Kidney (tissue), 14 donors: ENCODE measurements around the gene DZIP3. TPM values are rescaled to one million over a fixed set of nuclear protein-coding genes. Genes with fewer than 3 reads are reported as not detected.

Experiments
- DNase-seq, 5 donors: peaks; one replicate each; pipeline ENCODE4 v3.0.0-alpha.2; 2013 to 2020
- FAIRE-seq: peaks from 2 replicates; lab custom pipeline; 2012; peaks lifted over from hg19 to GRCh38; lab: Jason Lieb, UNC
- H3K27ac ChIP-seq, 2 donors: one replicate each; pipeline ENCODE4 v1.7.0; 2013; ENCODE audit warnings: low read depth in 2 of 2, low read length in 2 of 2, inconsistent platforms in 1 of 2
- H3K27me3 ChIP-seq: one replicate; pipeline ENCODE4 v1.7.1; 2013; ENCODE audit warnings: low read length, inconsistent platforms; ENCODE audit not compliant: control insufficient read depth, insufficient read depth
- H3K36me3 ChIP-seq, 3 donors: one replicate each; pipeline versions ENCODE4 v1.7.0 to v1.7.1; 2013; ENCODE audit warnings: low read length in 3 of 3, control low read depth in 1 of 3, inconsistent platforms in 1 of 3; ENCODE audit not compliant: insufficient read depth in 3 of 3, control insufficient read depth in 2 of 3
- H3K4me1 ChIP-seq, 3 donors: one replicate each; pipeline versions ENCODE4 v1.7.0 to v1.7.1; 2013; ENCODE audit warnings: low read length in 3 of 3, inconsistent platforms in 1 of 3, low read depth in 1 of 3; ENCODE audit not compliant: control insufficient read depth in 2 of 3, insufficient read depth in 2 of 3
- H3K4me3 ChIP-seq, 3 donors: one replicate each; pipeline versions ENCODE4 v1.7.0 to v1.8.1; 2013; ENCODE audit warnings: low read length in 3 of 3, control low read depth in 1 of 3, inconsistent platforms in 1 of 3
- H3K9ac ChIP-seq, 3 donors: one replicate each; pipeline versions ENCODE4 v1.7.0 to v1.7.1; 2013; ENCODE audit warnings: low read length in 3 of 3, control low read depth in 1 of 3, inconsistent platforms in 1 of 3
- H3K9me3 ChIP-seq, 3 donors: one replicate each; pipeline versions ENCODE4 v1.7.0 to v1.7.1; 2013; ENCODE audit warnings: low read length in 3 of 3, control low read depth in 1 of 3, inconsistent platforms in 1 of 3; ENCODE audit not compliant: control insufficient read depth in 2 of 3, insufficient read depth in 1 of 3
- intact Hi-C: fragments of 100-400 bp; cut with DNase I; formaldehyde crosslinking; loops from one replicate; pipeline ENCODE4 v1.11.1; 2022
- polyA plus RNA-seq: library from polyadenylated mRNA; stranded (reverse); fragments of 350-450 nt; fragmentation: Illumina TruSeq; extraction: RNeasy Lipid Tissue Mini Kit (QIAGEN cat#74804); gene quantifications from one replicate; pipeline ENCODE4 v1.2.3, GENCODE V29; 2014; ENCODE audit warnings: low read depth, low replicate concordance; ENCODE audit not compliant: insufficient read depth
- total RNA-seq: library from RNA; stranded (reverse); fragmentation: NEBNext Ultra II Directional; extraction: Animal tissue kit (Norgen Biotek cat#: 25700); gene quantifications from one replicate; pipeline ENCODE4 v1.2.1, GENCODE V29; 2021
- TF ChIP-seq, protein P1 (sequence below): IDR thresholded peaks from 3 replicates; pipeline ENCODE4 v1.5.1; 2012; ENCODE audit warnings: mild to moderate bottlenecking, moderate library complexity, borderline replicate concordance; ENCODE audit not compliant: insufficient read depth; ENCODE audit errors: extremely low read depth
- donor health status: control.
- donor health status: control.
- donor health status: control.
- donor health status: control.
- donor health status: control.
- donor health status: DM: yes; HTN: yes; CAD: no.
- donor health status: Normal renal cell carcinoma (clear cell type).

DZIP3 gene
- total and polyA plus RNA-seq, 2 donors from 2014 or later: 9.4 to 15.5 TPM

DNA sequence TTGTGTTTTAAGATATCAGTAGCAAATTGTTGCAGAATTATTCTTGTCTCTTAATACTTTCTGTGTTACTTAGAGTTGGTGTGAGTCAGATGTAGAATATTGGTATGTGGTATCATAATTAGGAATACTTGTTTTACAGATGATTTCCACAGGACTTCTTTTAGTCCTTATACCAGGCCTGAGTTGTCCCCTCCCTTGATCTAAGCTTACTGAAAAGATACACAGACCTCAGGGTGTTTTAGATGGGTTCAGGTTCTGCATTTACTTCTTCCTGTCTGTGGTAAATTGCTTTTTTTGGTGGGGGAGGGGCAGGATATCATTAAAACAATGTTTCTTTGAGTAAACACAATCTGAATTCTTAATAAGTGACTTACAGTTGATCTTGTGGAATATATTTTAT lies 14.2 kb downstream of the DZIP3 start:
- H3K27ac ChIP-seq: no peak overlapping the region
- no peak for FAIRE-seq

DNA sequence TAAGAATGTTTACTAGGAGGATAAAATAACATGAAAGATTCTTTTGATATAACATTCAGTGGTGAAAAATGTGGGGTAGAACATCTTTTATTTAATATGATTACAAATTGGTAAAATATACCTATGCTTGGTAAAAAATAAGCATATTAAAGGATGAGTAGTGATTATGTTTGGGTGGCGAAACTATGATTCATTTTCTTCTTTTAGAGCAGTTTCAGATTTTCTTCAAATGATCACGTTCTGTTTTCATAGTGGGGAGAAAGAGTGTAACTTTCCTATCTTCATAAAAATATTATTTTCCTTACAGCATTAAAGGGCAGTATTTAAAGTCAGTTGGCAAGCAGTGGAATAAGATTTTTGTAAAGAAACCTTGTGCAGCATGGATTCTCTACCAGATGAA lies 15.5 kb downstream of the DZIP3 start:
- peaks cover 3 to 7% (median 4%) of the 10 kb centered on the region in 3 donors for H3K4me1 ChIP-seq
- no peak overlapping the region for H3K9ac ChIP-seq
- no peak overlapping the region for H3K27ac ChIP-seq
- no peaks in the 10 kb centered on the region for H3K9me3 ChIP-seq
- FAIRE-seq: no peak
- no peaks in the 10 kb centered on the region for H3K27me3 ChIP-seq
- intact Hi-C loops: no loop called here
- TF ChIP-seq, protein P1, sequence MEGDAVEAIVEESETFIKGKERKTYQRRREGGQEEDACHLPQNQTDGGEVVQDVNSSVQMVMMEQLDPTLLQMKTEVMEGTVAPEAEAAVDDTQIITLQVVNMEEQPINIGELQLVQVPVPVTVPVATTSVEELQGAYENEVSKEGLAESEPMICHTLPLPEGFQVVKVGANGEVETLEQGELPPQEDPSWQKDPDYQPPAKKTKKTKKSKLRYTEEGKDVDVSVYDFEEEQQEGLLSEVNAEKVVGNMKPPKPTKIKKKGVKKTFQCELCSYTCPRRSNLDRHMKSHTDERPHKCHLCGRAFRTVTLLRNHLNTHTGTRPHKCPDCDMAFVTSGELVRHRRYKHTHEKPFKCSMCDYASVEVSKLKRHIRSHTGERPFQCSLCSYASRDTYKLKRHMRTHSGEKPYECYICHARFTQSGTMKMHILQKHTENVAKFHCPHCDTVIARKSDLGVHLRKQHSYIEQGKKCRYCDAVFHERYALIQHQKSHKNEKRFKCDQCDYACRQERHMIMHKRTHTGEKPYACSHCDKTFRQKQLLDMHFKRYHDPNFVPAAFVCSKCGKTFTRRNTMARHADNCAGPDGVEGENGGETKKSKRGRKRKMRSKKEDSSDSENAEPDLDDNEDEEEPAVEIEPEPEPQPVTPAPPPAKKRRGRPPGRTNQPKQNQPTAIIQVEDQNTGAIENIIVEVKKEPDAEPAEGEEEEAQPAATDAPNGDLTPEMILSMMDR: no peak
- DNase-seq: no peak
- H3K36me3 ChIP-seq: no peaks in the 10 kb centered on the region
- H3K4me3 ChIP-seq: no peak overlapping the region

More for the DNA sequence above, 14.2 kb downstream of the DZIP3 start:
- Histone ChIP-seq H3K9me3 (no peaks in the 10 kb centered on the region), H3K4me1 (peaks cover 3 to 7% (median 4%) of the 10 kb centered on the region in 3 donors), H3K27me3 (no peaks in the 10 kb centered on the region), H3K9ac (no peak overlapping the region), H3K36me3 (no peaks in the 10 kb centered on the region), H3K4me3 (no peak overlapping the region)
- DNase-seq: no peak
- intact Hi-C loops: no loop called here
- TF ChIP-seq, protein P1: no peak

DNA sequence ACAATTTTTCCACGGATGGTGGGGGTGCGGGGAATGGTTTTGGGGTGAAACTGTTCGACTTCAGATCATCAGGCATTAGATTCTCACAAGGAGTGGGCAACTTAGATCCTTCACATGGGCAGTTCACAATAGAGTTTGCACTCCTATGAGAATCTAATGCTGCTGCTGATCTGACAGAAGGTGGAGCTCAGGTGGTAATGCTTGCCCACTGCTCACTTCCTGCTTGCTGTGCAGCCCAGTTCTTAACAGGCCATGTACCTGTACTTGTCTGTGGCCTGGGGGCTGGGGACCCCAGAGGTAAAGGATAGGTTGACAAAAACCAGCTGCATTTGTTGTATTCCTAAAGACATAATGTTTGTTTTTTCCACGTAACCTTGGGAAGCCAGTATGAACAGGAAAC lies 16.0 kb downstream of the DZIP3 start:
- FAIRE-seq (no peak), DNase-seq (no peak)
- no peak overlapping the region for H3K9ac ChIP-seq
- no peaks in the 10 kb centered on the region for H3K27me3 ChIP-seq
- H3K36me3 ChIP-seq: no peaks in the 10 kb centered on the region
- H3K27ac ChIP-seq: no peak overlapping the region
- peaks cover 3 to 7% (median 4%) of the 10 kb centered on the region in 3 donors for H3K4me1 ChIP-seq
- H3K4me3 ChIP-seq: no peak overlapping the region
- TF ChIP-seq, protein P1: no peak
- H3K9me3 ChIP-seq: no peaks in the 10 kb centered on the region
- intact Hi-C loops: no loop called here

DNA sequence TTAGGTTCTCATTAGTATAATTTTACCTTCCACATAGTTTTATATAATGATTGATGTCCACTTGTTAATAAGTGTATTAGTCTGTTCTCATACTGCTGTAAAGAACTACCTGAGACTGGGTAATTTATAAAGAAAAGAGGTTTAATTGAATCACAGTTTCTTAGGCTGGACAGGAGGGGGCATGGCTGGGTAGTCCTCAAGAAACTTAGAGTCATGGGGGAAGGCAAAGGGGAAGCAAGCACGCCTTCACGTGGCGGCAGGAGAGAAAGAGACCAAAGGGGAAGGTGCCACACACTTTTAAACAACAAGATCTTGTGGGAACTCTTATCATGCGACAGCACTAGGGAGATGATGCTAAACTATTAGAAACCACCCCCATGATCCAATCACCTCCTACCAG lies 19.2 kb downstream of the DZIP3 start:
- no peak overlapping the region for H3K9ac ChIP-seq
- TF ChIP-seq, protein P1: no peak
- FAIRE-seq (no peak), DNase-seq (no peak)
- no peak overlapping the region for H3K4me3 ChIP-seq
- intact Hi-C loops: no loop called here
- H3K27me3 ChIP-seq: no peaks in the 10 kb centered on the region
- H3K4me1 ChIP-seq: no peaks in the 10 kb centered on the region
- no peak overlapping the region for H3K27ac ChIP-seq
- no peaks in the 10 kb centered on the region for H3K9me3 ChIP-seq
- peaks cover 0 to 3% (median 2%) of the 10 kb centered on the region in 3 donors for H3K36me3 ChIP-seq
